GM03348 (cell line): ENCODE data around the gene PTRH1.

ENCODE experiments used
- DNase-seq: peaks from one replicate; pipeline ENCODE4 v3.0.0; 2012; ENCODE audit warnings: low spot score

The PTRH1 gene

DNA sequence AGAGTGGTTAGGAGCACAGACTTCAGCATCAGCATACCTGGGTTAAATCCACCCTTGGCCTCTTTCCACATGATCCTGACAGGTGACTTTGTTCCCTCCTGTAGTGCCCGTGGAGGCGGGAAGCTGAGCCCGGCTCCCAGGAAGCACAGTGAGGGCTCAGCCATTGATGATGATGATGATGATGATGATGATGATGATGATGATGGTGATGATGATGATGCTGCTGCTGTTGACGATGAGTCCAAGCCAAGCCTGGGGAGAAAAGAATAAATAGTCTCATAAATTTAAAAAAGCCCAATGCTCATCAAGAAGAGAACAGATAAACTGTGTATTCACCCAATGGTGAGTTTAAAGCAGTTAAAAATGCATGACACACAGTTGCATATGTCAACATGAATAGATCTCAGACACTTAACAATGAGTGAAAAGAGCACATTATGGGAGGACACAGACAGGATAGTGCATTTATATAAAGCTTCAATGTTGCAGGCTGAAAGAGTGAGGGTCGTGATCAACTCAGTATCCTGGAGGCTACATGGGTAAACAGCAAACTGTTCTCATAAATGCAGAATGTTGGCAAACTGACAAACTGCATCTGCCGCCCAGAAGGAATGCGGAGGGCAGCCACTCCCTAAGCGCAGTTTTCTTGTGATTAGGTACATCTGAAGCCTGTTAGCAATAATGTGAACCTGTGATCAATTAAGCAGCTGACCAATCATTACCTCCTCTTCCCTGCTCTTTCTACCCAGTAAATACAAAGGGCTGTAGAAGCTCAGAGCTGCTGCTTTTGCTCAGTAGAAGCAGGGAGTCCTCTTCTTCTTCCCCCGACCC, 20.4 kb downstream of the PTRH1 start:
- DNase-seq = peak; percentile 46

DNA sequence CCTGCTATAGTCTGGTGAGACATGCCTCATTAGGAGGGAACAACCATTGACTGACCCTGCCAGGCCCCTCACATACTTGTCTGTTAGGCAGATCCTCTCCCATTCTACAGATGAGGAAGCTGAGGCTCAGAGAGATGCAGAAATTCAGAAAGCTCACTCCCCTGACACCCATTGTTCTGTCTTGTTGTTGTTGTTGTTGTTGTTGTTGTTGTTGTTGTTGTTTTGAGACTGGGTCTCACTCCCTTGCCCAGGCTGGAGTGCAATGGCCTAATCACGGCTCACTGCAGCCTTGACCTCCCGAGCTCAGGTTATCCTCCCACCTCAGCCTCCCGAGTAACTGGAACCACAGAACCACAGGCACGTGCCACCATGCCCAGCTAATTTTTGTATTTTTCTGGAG, 21.8 kb downstream of the PTRH1 start:
- no peak for DNase-seq

DNA sequence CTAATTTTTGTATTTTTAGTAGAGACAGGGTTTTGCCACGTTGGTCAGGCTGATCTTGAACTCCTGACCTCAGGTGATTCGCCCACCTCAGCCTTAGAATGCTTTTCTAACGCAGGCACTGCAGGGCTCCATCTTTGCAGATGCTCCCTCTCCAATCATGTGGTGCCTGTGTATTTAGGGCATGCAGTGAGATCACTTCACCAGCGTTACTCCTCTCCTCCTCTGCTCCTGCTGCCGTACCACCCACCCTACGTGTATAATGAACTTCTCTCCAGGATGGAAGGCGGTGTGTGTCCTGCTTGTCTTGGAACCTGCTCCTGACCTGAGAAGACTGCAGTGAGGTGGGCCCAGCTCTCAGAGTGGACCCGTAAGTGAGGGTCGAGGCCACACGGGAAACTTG, 22.3 kb downstream of the PTRH1 start:
- DNase-seq = no peak

DNA sequence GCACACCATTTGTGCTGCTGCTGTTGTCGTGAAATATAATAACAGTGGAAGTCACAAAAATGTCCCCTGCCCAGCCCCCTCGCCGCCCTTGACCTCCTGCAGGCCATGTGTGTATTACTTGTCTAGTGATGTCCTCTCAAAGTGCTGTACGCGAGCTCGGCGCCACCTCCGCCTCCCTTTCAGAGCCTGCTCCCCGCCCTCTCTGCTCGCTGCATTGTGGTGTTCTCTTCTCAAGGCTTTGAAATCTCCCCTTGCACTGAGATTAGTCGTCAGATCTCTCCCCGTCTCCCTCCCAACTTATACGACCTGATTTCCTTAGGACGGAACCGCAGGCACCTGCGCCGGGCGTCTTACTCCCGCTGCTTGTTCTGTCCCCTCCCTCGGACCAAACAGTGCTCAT, 23.4 kb downstream of the PTRH1 start:
- DNase-seq = no peak

DNA sequence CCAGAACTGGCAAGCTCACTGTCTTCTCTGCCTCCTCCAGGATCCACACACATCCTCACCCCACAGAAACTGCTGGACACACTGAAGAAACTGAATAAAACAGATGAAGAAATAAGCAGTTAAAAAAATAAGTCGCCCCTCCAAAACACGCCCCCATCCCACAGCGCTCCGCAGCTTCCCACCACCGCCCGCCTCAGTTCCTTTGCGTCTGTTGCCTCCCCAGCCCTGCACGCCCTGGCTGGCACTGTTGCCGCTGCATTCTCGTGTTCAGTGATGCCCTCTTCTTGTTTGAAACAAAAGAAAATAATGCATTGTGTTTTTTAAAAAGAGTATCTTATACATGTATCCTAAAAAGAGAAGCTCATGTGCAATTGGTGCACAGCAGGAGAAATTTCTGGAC, 24.7 kb downstream of the PTRH1 start:
- DNase-seq = no peak

DNA sequence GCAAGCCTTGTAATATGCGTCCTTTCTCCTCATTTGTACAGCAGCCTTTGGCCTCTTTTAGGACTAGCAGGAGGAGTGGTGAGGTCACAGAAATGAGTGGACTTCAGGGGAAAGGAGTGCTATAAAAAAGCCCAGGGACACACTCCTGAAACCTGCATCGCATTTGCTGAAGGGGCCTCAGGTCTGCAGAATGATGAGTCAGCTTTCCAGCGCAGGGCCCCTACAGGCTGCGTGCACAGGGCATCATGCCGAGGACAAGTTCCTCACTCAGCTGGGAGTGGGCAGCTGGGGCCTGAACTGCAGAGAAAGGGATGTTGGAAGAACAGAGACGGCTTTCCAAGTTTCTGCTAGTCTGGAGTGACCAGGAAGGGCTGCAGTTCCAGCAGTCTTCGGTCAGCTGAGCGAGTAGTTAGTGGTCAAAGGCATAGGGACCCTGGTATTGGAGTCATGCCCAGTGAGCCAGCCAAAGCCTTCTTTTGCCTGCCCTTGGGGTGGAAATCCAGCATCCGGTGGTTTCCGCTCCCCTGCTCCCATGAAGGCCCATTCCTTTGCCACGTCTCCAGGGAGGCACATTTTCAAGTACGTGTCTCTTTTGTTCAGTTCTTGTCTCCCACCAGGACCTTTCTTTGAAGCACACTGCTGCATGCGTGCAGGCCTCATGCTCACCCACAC, 26.0 kb downstream of the PTRH1 start:
- DNase-seq = no peak

DNA sequence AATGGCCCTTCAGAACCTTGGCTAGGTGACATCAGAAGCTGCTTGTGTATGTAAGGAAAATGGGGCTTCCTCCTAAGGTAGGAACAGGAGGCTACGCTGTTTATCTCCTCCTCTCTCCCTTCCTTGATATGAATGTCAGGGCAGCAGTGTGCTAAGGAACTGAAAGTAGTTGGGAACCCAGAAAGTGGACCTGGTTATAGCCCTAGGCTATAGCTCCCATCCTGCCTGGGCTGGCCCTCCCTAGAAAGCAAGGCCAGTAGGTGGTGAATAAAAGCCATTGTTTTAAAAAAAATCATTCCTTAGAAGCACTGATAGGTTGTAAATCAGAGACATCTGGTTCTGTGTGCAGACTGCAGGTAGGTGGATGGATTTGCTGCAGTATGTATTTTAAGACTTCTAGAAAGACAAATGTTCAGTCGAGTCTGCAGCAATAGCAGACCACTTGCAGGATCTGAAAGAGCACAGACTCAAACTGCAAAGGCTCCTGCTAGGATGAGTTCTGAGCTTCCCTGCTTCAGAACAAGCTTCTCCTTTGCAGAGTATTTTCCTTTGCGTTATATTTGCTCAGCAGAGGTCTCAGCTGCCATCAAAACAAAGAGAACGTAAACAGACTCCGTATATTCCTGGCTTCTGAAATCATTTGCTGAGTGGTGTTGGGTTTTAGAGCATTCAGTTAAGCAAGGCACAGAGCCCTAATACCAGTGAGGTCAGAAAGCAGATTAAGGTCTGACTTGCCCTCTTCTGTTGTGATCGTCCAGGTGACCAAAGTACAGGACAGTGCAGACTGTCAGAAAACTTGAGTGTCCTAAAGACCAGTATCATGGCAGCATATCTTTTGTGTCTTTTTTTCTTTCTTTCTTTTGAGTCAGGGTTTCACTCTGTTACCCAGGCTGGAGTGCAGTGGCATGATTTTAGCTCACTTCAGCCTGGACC, 28.7 kb downstream of the PTRH1 start:
- no peak for DNase-seq

DNA sequence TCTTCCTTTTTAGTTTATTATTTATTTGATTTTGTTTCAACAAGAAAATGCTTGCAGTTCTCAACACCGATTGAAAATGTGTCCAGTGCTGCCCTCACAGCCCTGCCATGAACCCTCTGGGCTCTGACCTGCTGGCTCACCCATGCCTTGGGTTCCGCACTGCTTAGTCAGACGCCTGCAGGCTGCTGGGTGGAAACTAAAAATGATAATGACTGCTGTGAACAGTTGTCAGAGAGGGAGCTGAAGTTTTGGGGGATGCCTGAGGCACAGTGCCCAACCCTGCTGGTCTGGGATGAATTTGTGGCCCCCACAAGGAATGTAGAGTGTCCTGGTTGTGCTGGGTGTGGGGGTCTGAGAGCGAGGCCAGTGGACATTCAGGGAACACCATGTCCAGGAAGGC, 30.9 kb downstream of the PTRH1 start:
- DNase-seq = peak; percentile 68

DNA sequence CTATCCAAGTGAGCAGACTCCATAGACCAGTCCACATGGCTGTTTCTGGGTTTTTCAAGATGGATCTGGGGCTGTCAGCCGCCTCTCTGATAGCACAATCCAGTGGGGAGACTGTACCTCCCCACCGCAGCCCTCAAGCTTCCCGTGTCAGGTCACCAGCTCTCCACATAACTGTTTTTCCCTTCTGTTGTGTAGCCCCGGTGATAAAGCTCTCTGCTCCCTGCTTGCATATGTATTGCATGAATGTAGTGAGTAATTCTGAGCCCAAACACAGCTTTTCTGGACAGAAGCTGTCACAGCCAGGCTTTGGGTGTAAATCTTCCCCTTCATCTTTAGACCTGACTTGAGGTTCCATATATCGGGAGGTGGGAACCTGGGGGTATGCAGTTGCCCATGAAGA, 31.7 kb downstream of the PTRH1 start:
- DNase-seq = peak; percentile 26

DNA sequence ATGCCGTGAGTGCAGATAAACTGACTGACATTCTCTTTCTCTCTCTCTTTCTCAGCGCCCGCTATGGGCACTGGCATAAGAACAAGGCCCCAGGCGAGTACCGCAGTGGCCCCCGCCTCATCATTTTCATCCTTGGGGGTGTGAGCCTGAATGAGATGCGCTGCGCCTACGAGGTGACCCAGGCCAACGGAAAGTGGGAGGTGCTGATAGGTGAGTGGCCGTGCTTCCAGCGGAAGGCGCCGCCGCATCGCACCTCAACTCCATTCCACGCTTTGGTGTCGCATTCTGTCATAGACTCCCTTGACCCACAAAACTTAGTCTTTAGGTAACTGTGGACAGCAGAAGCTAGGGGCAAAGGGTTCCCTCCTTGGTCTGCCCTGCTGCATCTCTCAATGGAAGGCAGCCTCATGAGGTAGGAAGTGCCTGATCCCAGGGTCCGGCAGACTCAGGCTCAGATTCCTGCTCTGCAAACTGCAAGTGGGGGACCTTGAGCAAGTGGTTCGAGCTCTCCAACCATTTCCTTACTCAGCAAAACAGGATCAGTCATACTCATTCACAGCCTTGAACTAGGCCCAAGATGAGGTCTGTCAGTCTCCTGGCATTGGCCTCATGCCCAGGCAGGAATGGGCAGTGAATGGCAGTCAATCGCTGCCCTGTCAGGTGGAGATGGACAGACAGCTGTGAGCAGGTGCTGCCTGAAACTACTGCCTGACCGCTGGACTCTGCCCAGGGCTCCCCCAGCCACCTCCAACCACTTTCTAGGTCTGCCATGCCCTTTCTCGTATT, 32.9 kb downstream of the PTRH1 start:
- DNase-seq = peak; percentile 20

DNA sequence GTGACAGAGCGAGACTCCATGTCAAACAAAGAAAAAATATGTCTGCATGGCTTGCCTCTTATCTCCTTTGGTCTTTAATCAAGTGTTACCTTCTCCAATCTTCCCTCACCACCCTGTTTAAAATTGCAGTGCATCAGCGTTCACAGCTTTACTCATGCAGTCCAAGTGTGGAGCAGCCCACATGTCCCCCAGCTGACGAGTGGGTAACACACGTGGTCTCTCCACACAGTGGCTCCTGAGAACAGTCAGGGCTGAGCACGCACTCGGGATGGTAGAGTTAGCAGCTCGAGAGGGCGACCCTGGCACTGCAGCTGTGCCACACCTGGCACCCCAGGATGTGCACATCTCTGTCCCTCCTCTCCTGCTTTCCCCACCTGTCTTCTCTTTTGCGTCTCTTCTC, 34.6 kb downstream of the PTRH1 start:
- DNase-seq = no peak

DNA sequence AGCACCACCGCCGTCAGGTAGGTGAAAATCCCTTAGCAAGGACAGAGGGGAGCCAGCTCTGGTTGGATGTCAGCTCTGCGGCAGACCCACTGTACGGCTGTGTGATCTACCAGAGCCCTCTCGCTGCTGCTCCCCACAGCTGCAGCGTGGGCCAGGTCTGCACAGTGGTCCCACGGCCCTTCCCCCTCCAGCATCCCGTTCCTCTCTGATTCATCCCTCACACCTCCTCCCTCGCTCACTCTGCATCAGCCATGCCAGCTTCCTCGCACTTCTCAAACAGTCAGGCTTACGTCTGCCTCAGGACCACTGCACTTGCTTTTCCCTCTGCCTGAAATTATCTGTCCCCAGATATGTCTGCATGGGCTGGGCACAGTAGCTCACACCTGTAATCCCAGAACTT, 35.2 kb downstream of the PTRH1 start:
- DNase-seq = no peak

DNA sequence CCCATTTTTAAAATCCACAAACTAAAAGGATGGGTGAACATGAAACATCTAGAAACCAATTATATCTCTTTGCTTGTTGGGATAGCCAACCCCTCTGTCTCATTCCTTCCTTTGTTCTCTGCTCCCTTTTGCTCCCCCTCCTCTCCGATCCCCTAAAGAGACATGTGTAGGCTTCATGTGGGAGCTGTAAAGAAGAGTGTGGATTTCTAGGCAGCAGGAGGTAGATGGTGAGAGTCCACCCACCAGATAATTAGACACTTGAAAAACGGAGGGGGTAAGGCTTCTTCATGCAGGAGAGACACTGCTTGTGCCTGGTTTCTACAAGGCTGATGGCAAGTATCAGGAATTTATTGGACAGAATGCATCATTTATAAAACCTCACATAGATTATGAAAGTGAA, 36.0 kb downstream of the PTRH1 start:
- no peak for DNase-seq

DNA sequence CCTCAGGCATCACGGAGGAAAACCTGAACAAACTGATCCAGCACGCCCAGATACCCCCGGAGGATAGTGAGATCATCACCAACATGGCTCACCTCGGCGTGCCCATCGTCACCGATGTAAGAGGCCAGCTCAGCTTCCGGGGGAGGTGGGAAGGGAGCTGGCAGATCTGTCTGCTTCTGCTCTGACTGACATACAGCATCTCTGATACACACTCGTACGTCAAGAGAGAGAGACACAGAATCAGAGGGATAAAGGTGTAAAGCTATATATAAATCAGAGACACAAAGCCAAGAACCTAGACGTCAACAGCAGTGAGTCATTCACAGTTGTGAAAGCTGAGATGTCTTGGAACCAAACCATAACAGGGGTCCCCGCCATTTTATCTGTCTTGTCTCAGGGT, 38.8 kb downstream of the PTRH1 start:
- no peak for DNase-seq

DNA sequence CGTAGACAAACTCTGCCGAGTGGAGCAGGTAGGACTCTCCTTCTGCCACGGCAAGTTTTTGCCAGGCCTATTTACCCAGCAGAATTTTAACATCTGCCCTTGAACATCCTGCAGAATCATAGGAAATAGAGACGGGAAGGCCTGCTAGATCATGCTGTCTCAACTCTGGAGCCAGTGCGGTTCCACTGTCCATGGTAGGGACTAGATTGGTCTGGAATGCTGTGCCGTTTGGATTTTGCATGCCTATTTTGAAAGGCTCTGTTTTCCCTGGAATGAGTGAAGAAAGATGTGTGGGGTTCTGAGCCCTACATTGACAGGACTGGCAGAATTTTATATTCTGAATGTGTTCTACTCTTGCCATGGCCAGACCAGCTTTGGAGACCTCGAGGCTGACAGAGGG, 42.2 kb downstream of the PTRH1 start:
- DNase-seq = no peak

DNA sequence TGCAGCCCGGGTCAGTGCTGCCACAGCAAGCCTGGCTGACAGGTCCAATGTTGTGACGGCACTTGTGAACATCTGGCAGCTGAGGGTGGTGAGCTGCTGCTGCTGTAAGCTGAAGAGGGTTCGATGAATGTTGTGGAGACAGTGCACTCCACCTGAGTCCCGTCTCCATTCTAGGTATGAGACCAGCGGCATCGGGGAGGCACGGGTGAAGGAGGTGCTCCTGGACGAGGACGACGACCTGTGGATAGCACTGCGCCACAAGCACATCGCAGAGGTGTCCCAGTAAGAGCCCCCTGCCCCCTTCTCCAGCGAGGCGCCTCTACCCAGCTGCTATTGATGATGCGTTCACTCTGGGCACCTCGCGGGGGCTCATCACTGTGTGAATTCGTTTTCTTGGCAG, 47.6 kb downstream of the PTRH1 start:
- DNase-seq = no peak

DNA sequence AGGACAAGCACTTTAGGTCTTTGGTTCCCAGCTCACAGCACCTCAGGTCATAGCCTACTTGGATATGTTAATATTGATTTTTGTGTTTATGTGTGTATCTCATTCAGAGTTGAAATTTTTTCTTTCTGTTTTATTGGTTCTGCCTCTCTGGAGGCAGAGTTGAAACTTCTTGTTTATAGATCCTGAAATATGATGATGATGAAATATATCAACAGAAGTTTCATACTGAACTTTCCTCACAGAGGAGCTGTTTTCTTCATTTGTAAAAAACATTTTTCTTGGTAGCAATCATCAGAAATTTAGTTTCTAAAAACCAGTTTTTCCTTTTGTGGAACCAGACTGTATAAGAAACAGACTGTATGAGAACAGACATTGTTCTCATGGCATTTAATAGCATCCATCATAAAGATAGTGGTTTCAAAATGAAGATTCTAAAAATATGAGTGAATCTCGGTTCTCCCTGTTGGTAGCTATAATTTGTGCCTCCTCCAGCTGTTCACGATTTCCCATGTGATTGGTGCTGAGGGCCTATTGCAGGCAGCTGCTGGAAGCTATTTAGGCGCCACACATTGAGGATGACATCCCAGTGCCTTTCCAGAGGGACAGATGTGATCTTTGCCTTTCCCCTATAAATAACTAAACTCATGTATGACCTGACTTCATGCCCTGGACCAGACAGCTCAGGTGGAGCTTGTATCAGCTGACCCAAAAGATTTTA, 48.2 kb downstream of the PTRH1 start:
- DNase-seq = no peak

DNA sequence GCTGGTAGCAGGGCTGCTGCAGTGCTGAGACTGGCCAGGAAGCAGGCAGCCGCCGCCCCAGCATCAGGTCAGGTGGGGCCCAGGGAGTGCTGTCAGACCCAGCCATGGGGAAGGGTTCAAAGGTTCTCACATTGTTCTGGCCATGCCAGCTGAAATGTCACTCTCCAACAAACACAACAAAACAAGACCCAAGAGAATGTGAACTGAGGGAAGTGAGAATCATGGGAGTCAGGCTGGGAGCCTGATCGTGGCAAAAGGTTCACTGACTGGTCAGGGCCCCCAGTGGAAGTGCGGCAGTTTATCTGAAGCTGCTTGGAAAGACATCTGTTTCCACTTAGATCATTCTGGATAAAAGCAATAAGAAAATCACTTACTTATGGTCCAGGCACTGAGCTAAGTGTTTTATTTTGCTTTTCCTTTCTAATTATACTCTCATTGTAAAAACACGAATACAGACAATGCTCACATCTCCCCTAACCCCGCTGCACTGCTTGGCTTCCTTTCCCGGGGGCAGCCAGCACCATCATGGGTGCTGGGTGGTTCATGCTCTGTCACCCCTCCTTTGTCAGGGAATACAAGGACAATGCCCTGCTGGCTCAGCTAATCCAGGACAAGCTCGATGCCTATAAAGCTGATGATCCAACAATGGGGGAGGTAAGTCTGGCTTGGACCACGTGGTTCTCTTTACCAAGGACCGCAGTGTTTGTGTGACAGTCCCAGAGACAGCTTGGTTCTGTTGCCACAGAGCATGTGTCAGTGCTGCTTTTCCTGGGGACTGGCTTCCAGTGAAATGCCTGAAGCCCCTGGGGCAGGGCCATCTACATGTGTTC, 50.6 kb downstream of the PTRH1 start:
- peak; percentile 70 for DNase-seq

DNA sequence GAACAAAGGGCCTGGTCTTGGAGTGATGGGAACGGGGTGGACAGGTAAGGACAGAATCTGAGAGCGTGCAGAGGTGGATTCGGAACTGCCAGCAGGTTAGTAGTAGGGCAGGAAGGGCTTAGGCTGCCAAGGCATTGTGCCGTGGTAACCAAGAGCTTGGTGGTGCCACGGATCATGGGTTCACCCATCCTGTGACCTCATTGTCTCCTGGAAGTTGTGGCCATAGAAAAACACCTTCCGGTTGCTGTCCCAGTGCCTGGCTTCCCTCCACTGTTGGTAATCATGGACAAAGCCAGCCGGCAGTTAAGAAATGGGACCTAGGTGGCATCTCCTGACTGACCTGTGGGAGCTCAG, 51.2 kb downstream of the PTRH1 start:
- DNase-seq = no peak
